HG03280 (cell line): Measurements from ENCODE around the gene PRODH.
"Not testable (repeated sequence)": the region's sequence is repeated elsewhere in the genome, so short reads cannot be mapped to it uniquely, and the experiment has no call there.

Experiments used
- ATAC-seq: cut with Tn5 transposase; IDR thresholded peaks from one replicate; pipeline ENCODE4 v1.9.1; 2021; ENCODE audit warnings: mild to moderate bottlenecking, moderate library complexity; ENCODE audit not compliant: unreplicated experiment

Gene PRODH

DNA sequence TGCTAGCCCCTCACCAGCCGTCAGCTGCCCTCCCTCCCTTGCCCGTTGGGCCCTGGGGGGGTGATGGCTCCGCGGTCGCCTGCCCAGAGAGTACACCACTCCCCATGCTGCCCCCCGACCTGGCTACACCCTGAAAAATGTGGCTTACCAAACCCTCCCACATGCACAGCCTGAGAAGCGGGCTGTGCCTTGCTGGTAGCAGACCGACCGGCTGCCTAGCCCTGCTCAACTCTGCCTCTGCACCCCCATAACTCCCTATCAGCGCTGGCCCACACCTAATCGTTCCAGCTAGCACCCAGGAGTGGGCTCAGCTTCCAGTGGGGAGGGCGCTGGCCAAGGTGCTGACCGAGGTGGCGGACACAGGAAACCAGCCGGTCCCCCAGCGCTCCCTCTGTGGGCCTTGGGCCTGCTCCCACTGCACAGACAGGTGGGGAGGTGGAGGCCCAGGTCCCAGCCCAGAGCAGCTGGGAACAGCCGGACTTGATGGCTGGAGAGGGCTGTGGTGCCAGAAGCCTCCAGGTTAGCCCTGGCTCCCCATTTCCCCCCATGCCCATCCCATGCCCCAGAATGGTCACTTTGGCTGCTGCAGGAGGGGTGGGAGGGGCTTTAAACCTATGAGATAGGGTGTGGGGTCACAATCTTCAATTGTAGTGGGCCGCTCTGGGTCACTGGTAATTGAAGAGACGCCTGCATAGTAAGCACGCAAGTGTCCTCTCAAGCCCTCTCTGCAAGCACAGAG lies 32.1 kb upstream of the PRODH start:
- ATAC-seq, result no peak

DNA sequence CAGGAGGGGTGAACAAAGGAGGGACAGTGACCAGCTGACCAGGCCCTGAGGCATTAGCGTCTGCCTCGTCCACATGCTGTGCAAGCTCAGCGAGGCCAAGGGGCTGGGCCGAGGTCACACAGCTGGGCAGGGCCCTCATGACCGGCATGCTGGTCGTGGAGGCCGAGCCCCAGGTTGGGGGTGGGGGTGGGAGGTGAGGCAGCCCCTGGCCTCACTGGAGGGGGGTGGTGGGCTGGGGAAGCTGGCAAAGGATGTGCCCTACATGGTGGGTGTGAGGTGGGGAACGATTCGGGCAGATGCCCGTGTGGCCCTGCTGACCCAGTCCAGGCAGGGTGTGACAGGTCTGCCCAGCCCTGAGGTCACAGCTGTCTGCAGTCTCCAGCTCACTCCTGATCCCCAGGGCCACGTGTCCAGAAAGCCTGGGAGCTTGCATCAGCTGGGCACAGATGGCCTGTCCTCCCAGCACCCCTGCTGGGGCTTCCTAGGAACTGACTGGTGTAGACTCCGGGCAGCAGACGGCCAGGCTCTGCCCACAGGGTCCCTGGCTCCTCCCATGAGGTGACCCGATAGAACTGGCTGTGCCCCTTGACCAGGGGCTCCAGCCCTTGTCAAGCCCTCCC lies 31.4 kb upstream of the PRODH start:
- not testable (repeated sequence) for ATAC-seq

DNA sequence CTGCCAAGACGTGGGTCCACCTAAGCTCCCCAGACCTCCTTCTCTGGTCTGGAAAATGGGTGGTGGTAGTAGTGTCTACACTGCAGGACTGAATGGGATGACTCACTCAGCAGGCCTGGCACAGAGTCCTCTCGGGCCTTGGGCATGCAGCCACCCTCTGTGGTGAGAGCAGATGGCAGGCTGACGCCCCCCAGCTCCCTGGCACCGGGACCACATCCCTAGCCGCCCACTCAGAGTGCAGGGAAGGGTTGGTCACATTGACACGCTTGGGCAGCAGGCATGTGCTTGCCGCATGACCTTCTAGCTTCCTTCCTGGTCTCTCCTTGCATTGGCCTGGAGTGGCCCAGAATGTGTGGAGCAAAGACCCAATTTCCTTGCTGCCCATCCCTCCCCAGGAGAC lies 30.7 kb upstream of the PRODH start:
- no peak for ATAC-seq

DNA sequence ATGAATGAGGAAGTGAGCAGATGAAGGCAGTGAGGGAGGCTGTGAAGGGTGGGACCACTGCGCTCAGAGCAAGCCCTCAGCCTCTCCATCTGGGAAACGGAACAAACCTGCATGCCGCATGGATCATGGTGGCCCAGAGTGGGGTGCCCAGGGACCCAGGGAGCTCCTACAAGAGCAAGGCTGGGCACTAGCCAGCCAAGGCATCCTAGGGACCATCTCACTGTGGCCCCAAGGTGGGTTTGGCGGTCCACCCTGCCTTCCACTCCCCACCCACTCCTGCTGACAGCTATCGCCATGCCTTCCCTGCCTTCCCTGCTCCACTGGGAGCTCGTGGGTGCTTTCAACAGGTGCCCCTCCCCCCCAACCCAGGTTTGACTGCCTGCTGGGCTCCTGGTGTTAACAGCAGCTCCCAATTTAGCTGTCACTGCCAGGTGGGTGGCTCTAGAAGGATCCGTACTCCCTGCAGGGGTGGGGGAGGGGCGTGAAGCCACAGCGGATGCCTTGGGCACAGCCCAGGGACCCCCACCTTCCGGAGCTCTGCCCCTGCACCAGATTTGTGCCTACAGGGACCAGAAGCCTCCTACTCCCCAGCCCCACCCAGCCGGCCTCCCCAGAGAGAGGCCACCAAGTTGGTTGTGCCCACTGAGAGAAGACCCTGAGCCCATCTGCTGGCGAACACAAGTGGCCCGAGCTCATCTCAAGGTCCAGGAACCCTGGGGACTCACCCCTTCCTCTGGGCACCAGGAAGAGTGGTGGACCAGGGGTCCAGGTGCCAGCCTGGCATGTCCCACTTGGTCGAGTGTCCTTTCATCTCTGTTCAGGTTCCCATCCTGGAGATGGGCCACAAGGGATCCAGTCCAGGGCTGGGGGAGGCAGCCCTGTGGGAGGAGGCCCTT lies 29.7 kb upstream of the PRODH start:
- no peak for ATAC-seq

DNA sequence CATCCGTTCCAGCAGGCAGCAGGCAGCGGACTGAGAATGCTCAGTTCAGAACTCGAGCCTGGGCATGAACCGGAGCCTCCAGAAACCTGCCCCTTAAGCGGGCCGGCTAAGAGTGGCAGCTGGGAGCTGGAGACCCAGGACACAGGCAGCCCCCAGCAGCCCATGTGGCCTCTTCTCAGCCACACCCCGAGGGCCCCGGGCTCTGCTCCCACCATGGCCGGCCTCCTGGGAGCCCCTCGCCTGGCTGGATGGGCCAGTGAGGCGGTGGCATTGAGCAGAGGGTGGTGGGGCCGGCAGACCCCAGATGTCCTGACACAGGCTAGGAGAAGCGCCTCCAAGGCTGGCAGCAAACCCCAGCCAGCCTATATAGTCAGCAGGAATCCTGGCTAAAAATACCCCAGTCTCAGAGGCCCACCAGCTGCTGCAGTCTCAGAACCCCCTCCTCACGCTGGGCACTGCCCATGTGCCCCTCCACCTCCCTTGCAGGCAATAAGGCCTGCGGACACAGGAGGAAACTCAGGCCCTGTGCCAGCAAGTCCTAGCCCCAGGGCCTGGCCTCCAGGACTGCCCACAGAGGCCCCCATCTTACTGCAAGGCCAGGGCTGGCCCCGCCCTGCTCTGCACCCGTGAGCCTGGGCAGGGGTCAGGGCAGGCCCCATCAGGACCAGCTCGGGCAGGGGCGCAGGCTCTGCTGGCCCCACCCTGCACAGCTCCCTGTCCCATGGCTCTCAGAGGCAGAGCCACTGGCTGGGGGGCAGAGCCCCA lies 28.6 kb upstream of the PRODH start:
- ATAC-seq, result not testable (repeated sequence)

DNA sequence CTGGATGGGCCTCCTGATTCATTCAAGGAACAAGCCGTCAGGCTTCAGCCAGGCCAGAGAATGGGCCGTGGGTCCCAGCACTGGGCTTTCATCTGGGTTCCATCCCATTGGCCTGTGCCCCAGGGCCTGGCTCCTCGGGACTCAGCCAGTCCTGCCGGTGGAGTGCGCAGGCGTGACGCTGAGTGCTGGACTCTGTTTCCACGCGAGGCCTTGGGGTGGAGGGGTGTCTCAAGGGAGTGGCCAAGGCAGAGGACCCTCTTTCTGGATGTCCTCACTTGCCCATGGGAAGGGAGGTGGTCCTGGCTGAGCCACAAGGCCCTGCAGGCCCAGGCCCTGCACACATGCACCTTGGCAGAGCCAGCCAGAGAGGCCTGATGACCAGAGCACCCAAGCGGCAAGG lies 28.0 kb upstream of the PRODH start:
- ATAC-seq, result not testable (repeated sequence)

- ATAC-seq, result no peak
Observed at GRCh38 chr22:18962308-18962635, 26.2 kb upstream of the PRODH start.

- ATAC-seq, result not testable (repeated sequence)
Observed at GRCh38 chr22:18961632-18962307, 25.7 kb upstream of the PRODH start.

- not testable (repeated sequence) for ATAC-seq
Observed at GRCh38 chr22:18961201-18961600, 25.1 kb upstream of the PRODH start.

DNA sequence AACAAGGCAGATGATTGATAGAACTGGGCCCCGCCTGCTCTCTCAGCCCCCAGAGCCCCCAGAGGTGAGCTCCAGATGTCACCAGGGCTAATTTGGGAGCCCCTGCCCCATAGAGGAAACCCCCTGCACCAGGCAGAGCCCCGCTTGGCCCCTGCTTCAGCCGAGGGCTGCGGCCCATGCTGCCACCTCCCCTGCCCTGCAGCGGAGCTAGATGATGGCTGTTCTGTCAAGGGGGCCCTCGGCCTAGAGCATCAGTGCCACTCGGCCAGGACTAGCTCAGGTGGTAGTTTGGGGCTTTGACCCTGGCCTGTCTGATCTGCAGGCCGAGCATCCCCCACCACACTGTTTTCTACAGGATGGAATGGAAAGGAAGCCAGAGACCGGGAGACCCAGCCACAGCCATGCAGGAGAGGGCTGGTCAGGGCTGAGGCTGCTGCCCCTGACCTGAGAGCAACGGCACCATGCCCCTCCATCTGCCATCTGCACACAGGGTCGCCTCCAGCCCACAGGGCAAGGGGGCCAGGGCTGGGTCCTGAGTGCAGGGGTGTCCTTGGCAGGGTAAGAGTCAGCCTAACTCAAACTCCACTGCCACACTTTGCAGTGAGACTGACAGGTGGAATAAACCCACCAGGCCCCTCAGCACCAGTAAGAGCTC lies 24.2 kb upstream of the PRODH start:
- not testable (repeated sequence) for ATAC-seq

DNA sequence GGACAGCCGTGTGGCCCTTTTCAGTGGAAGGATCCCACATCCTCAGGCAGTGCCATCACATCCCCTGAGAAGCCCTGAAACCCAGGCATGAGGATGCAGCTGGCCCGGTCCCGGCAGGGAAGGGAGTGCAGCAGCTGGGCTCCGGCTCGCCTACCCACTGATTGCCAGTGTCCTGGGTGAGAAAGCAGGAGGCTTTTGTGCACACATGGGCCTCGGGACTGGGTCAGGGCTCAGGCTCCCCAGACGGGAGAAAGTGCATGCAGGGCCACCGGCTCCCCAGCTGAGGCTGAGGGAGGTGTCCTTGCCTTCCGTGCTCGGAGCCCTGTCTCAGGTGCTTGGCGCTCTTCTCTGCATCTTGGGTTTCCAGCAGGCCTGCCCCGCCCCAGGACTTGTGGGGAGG lies 23.6 kb upstream of the PRODH start:
- ATAC-seq, result not testable (repeated sequence)

DNA sequence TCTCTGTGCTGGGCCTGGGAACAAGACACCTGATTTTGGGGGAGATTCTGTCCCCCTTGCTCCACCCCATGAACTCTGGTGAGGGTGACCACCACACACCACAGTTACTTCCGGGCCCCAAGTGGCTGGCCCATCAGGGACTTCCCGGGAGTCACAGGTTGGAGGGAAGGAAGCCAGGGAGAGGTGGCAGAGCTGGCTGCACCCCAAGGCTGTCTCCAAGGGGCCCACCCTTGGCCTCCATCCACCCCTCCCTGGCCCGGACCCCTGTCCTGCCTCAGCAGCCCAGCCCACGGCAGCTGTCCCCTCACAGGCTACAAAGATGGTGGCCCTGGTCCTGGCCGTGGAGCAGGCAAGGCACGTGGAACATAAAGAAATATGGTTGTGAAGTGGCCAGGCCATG lies 23.2 kb upstream of the PRODH start:
- not testable (repeated sequence) for ATAC-seq

- ATAC-seq, result not testable (repeated sequence)
Observed at GRCh38 chr22:18958738-18959137, 22.6 kb upstream of the PRODH start.

- ATAC-seq, result not testable (repeated sequence)
Observed at GRCh38 chr22:18958321-18958705, 22.2 kb upstream of the PRODH start.

- not testable (repeated sequence) for ATAC-seq
Observed at GRCh38 chr22:18957621-18958320, 21.7 kb upstream of the PRODH start.

DNA sequence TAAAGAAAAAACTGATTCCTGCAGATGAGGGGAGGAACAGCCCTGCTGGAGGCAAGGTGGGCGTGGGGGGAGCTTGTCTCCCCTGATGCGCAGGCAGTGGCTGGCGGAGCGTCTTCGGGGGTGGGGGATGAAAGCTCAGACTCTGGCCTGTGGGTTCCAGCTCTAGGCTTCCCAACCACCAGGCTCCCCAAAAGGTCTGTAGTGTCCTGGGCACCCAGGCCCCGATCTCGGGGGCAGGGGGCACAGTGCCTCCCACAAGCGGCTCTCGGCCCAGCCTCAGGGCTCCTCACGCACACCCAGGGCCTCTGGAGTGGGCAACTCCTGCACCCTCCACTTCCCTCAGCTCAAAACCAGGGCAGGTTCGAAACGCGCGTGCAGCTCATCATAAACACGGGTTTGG lies 20.9 kb upstream of the PRODH start:
- not testable (repeated sequence) for ATAC-seq

DNA sequence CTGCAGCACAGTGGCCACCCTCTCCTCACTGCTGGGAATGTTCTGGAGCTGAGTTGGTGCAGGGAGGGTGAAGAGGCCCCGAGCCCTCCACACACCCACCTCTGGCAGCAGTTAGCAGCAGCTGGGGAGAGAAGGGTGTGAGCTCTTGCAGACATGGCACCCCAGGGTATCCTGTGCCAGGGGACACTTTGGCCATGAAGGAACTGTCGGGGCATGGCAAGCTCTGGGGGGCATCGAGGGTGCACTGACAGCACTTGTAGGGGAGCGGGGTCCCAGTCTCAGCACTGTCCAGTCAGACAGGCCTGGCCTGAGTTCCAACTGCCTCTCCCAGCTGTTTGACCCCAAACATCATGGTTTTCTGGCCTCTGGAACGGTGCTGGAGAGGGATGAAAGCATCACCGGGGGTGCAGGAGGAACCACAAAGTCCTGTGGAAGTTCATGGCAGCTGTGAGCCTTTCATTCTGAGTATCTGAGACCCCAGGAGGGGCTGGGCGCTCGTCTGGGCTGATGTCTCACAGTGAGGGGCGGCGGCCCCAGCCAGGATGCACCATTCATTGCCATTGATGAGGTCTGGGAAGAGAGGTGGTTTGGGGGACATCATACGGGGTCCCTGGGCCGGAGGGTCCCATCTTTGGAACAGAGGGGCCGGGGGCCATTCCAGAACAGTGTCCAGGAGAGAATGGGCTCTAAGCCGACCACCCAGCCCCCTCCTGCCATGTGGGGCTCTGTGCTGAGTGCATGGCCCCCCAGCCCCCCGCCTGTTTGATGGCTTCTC lies 20.2 kb upstream of the PRODH start:
- ATAC-seq, result not testable (repeated sequence)

- no peak for ATAC-seq
Observed at GRCh38 chr22:18955696-18956095, 19.6 kb upstream of the PRODH start.
